Left ventricle myocardium inferior (tissue), 1 donor: ENCODE measurements around the gene BCR. TPM values are rescaled to one million over a fixed set of nuclear protein-coding genes. Genes with fewer than 3 reads are reported as not detected.

ENCODE experiments used
- DNase-seq: peaks from one replicate; pipeline ENCODE4 v3.0.0-alpha.2; 2020
- H3K27ac ChIP-seq: fragments of 200-600 bp; replicated peaks from 2 replicates; pipeline ENCODE4 v1.8.0; 2021
- H3K27me3 ChIP-seq: fragments of 200-600 bp; 2 replicates; pipeline ENCODE4 v1.8.0; 2021; ENCODE audit warnings: low read depth
- H3K36me3 ChIP-seq: fragments of 200-600 bp; 2 replicates; pipeline ENCODE4 v1.8.0; 2021
- H3K4me1 ChIP-seq: fragments of 200-600 bp; 2 replicates; pipeline ENCODE4 v1.8.0; 2021
- H3K4me3 ChIP-seq: fragments of 200-600 bp; 2 replicates; pipeline ENCODE4 v1.8.0; 2021; ENCODE audit warnings: mild to moderate bottlenecking, moderate library complexity
- H3K9me3 ChIP-seq: fragments of 200-600 bp; replicated peaks from 2 replicates; pipeline ENCODE4 v1.8.0; 2021
- CTCF ChIP-seq: fragments of 200-600 bp; IDR thresholded peaks from 2 replicates; pipeline ENCODE4 v1.8.0; 2021; ENCODE audit warnings: antibody characterized with exemption, mild to moderate bottlenecking, borderline replicate concordance
- intact Hi-C: fragments of 100-400 bp; cut with micrococcal nuclease; formaldehyde crosslinking; loops from one replicate; pipeline ENCODE4 v1.11.0; 2022
- total RNA-seq: library from RNA; stranded (reverse); fragmentation: NEBNext Ultra II Directional; extraction: Animal tissue kit (Norgen Biotek cat#: 25700); gene quantifications from one replicate; pipeline ENCODE4 v1.2.1, GENCODE V29; 2021
- donor health status: DM: no; HTN: yes; CAD: no; lungs with severe emphysema.

BCR gene
- total RNA-seq, 1 donor from 2014 or later, result 26.7 TPM

GRCh38 chr22:23203452-23204124 is 23.3 kb downstream of the BCR start:
- intact Hi-C loops, result no loop called here
- no peaks in the 10 kb centered on the region for H3K9me3 ChIP-seq
- H3K4me1 ChIP-seq, result peaks cover 49% of the 10 kb centered on the region
- peak overlapping the region; percentile 75 for H3K27ac ChIP-seq
- no peaks in the 10 kb centered on the region for H3K27me3 ChIP-seq
- no peak for DNase-seq
- no peak for TF ChIP-seq CTCF
- H3K36me3 ChIP-seq, result no peaks in the 10 kb centered on the region
- no peak overlapping the region for H3K4me3 ChIP-seq

DNA sequence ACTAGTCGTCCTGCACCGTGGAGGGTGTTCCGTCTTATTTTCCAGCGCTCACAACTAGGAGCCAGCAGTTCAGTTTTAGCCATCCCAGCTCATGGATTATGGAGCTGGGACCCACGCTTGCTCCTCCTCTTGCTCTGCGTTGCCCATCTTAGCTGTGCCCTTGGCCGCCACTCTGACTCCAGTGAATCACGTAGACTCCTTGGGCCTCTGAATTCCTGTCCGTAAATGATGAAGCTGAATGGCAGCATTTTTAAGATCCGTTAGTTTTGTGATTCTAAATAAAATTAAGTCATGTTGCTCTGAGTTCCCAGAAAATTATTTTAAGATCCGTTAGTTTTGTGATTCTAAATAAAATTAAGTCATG is 23.8 kb downstream of the BCR start:
- H3K27me3 ChIP-seq, result no peaks in the 10 kb centered on the region
- no peaks in the 10 kb centered on the region for H3K9me3 ChIP-seq
- no peak for TF ChIP-seq CTCF
- no peak overlapping the region for H3K4me3 ChIP-seq
- no peak for DNase-seq
- peaks cover 43% of the 10 kb centered on the region for H3K4me1 ChIP-seq
- peak overlapping the region; percentile 75 for H3K27ac ChIP-seq
- intact Hi-C loops, result no loop called here
- no peaks in the 10 kb centered on the region for H3K36me3 ChIP-seq

DNA sequence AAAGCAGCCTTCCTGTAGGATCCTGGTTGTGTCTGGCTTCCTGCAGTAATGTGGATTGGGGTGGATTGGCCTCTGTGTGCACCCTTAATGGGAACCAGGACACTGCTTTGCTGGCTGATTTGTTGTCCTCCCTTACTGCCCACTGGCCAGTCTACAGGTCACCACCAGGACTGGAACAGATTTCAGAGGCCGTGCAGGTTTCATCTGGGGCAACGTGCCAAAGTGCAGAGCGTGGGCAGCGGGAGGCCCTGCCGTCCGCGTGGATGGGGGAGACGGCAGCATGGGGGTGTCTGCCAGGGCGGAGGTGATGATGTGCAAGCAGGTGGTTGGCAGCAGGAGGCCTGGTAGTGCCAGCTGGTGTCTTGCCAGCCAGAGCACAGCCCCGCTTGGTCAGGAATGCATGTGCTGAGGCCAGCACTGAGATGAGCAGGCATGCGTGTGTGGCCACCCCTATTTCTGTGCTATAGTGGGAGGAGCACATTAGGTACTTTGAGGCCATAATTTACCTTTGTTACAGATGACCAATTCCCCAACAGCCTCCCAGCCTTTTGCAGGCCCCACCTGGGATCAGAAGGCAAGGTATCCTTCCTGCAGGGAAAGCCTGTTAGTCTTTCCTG is 24.3 kb downstream of the BCR start:
- no peaks in the 10 kb centered on the region for H3K9me3 ChIP-seq
- TF ChIP-seq CTCF, result peak; percentile 24
- intact Hi-C loops, result no loop called here
- no peaks in the 10 kb centered on the region for H3K36me3 ChIP-seq
- no peaks in the 10 kb centered on the region for H3K27me3 ChIP-seq
- peak; percentile 85 for DNase-seq
- H3K4me3 ChIP-seq, result no peak overlapping the region
- H3K27ac ChIP-seq, result peak overlapping the region; percentile 75
- H3K4me1 ChIP-seq, result peaks cover 38% of the 10 kb centered on the region

DNA sequence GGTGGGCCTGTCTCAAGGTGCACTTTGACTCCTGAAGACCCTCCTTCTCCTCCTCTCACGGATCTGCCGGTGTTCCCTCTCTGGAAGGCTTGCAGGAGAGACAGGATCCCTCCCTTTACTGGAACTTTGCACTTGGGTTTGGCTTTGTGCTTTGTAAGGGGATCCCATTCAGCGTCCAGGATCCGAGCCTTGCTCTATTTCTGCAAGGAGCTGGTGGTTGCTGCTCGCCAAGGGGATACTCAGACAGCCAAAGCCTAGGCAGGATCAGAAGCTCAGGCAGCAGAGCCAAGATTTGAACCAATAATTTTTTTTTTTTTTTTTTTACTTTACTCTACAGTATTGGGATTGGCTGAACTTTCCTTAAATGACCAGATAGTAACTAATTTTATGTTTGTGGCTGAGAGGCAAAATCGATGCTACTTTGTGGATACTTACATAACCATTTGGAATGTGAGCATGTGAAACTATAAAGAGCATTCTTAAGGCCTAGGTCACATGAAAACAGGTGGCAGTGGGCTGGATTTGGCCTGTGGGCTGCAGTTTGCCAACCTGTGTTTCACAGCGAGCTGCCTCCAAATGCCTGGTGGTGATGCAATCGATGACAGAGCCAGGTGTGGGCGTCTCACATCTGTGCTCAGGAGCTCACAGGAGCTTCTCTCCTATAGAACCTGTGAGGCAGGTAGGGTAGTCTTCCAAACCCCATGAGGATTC is 25.2 kb downstream of the BCR start:
- intact Hi-C loops, result no loop called here
- H3K27me3 ChIP-seq, result no peaks in the 10 kb centered on the region
- H3K9me3 ChIP-seq, result no peaks in the 10 kb centered on the region
- H3K36me3 ChIP-seq, result no peaks in the 10 kb centered on the region
- peaks cover 37% of the 10 kb centered on the region for H3K4me1 ChIP-seq
- H3K4me3 ChIP-seq, result no peak overlapping the region
- TF ChIP-seq CTCF, result no peak
- peak overlapping the region; percentile 75 for H3K27ac ChIP-seq
- DNase-seq, result peak; percentile 7

- TF ChIP-seq CTCF, result no peak
- no peak overlapping the region for H3K27ac ChIP-seq
- intact Hi-C loops, result no loop called here
Observed at GRCh38 chr22:23206915-23207314, 26.6 kb downstream of the BCR start.

More at GRCh38 chr22:23206915-23207314, 26.6 kb downstream of the BCR start:
- no peak for DNase-seq
- H3K27me3 ChIP-seq, result no peaks in the 10 kb centered on the region
- no peak overlapping the region for H3K4me3 ChIP-seq
- H3K4me1 ChIP-seq, result peaks cover 47% of the 10 kb centered on the region
- H3K9me3 ChIP-seq, result no peaks in the 10 kb centered on the region
- H3K36me3 ChIP-seq, result no peaks in the 10 kb centered on the region
